HG02623 (cell line): ENCODE data around the gene RBKS.
"Not testable (repeated sequence)": the region's sequence is repeated elsewhere in the genome, so short reads cannot be mapped to it uniquely, and the experiment has no call there.

ENCODE experiments used
- ATAC-seq: cut with Tn5 transposase; IDR thresholded peaks from one replicate; pipeline ENCODE4 v1.9.1; 2021; ENCODE audit warnings: moderate library complexity; ENCODE audit not compliant: unreplicated experiment

The RBKS gene

GRCh38 chr2:27907547-27907946 is 17.4 kb upstream of the RBKS start:
- ATAC-seq: no peak

GRCh38 chr2:27906074-27906473 is 15.9 kb upstream of the RBKS start:
- no peak for ATAC-seq

- no peak for ATAC-seq
These were observed 14.1 kb upstream of the RBKS start for GRCh38 chr2:27904405-27904665.

- no peak for ATAC-seq
These were observed 13.6 kb upstream of the RBKS start for GRCh38 chr2:27903649-27904404.

GRCh38 chr2:27903018-27903417 is 12.8 kb upstream of the RBKS start:
- ATAC-seq: no peak

- ATAC-seq: no peak
These were observed 11.9 kb upstream of the RBKS start for GRCh38 chr2:27902098-27902497.

- no peak for ATAC-seq
These were observed 11.0 kb upstream of the RBKS start for GRCh38 chr2:27901234-27901633.

- no peak for ATAC-seq
These were observed 7.5 kb upstream of the RBKS start for GRCh38 chr2:27897717-27898116.

GRCh38 chr2:27893006-27893405 is 2.8 kb upstream of the RBKS start:
- ATAC-seq: no peak

GRCh38 chr2:27891673-27892105 is 1.5 kb upstream of the RBKS start:
- ATAC-seq: no peak

- ATAC-seq: no peak
These were observed 911 bp upstream of the RBKS start for GRCh38 chr2:27890924-27891672.

GRCh38 chr2:27889774-27890145 is 427 bp downstream of the RBKS start:
- peak; percentile 1 for ATAC-seq

GRCh38 chr2:27888790-27889189 is 1.4 kb downstream of the RBKS start:
- no peak for ATAC-seq

- no peak for ATAC-seq
These were observed 2.4 kb downstream of the RBKS start for GRCh38 chr2:27887830-27888229.

- no peak for ATAC-seq
These were observed 3.1 kb downstream of the RBKS start for GRCh38 chr2:27887111-27887510.

- ATAC-seq: no peak
These were observed 3.9 kb downstream of the RBKS start for GRCh38 chr2:27886322-27886721.

- ATAC-seq: no peak
These were observed 4.5 kb downstream of the RBKS start for GRCh38 chr2:27885661-27886060.

GRCh38 chr2:27885234-27885633 is 5.0 kb downstream of the RBKS start:
- no peak for ATAC-seq

GRCh38 chr2:27884601-27885000 is 5.6 kb downstream of the RBKS start:
- no peak for ATAC-seq

GRCh38 chr2:27882584-27882922 is 7.6 kb downstream of the RBKS start:
- ATAC-seq: not testable (repeated sequence)

- not testable (repeated sequence) for ATAC-seq
These were observed 8.2 kb downstream of the RBKS start for GRCh38 chr2:27881815-27882583.

- no peak for ATAC-seq
These were observed 11.4 kb downstream of the RBKS start for GRCh38 chr2:27878825-27879224.
